GM18505 (cell line): Measurements from ENCODE around the gene RRP1B.
"Not testable (repeated sequence)": the region's sequence is repeated elsewhere in the genome, so short reads cannot be mapped to it uniquely, and the experiment has no call there.

Experiments used
- ATAC-seq: cut with Tn5 transposase; IDR thresholded peaks from one replicate; pipeline ENCODE4 v1.9.1; 2021; ENCODE audit not compliant: unreplicated experiment
- POLR2A ChIP-seq: IDR thresholded peaks from 4 replicates; pipeline ENCODE4 v1.6.1; 2011; ENCODE audit warnings: borderline replicate concordance; ENCODE audit not compliant: insufficient read depth, insufficient read length; ENCODE audit errors: extremely low read depth

RRP1B gene

DNA sequence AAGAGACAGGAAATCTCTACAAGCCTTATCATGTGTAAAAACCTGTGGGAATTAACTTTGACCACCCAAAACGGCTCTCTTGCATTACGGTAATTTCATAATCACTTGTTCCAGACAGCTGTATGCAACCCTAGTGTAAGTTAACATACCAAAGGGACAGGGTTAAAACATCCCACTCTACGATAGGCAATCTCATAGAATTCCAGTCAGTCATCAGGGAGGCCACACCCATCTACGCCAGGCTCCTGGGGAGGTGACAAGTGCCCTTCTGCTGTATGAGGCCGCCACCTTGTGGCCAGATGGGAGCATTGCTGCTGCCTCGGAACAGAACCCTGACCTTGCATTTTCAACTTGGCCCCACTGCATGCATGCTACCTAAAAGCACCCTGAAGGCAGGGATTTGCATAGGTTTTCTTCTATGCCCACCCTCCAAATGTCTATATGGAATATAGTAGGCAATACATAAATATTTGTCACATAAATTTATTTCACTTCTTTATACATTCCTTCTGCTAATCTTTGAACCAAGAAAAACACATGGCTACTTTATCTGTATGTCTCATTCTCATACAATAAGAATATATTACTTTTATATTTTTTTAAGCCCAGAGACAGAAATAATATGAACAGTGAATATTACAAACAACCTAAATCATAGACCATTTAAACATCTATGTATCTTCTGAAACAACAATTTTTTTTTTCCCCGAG is 12.7 kb upstream of the RRP1B start:
- no peak for TF ChIP-seq POLR2A
- peak; percentile 81 for ATAC-seq

DNA sequence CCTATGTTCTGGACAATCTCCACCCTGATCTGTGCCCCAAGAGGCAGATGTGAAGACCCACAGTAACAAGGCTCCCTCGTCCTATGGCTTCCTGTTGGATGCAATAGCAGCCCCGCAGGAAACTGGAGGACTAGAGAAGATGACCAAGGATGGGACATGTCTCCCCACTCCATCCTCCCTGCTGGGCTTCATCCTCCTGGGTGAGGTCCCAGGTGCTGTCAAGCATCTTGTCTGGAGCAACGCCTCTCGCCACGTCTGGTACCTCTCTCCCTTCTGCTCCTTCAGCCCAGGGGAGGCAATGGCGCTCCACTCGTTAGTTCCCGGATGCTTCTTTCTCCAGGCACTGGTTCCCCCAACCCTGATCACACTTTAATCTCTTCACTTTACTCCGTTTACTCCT is 11.2 kb upstream of the RRP1B start:
- no peak for ATAC-seq

DNA sequence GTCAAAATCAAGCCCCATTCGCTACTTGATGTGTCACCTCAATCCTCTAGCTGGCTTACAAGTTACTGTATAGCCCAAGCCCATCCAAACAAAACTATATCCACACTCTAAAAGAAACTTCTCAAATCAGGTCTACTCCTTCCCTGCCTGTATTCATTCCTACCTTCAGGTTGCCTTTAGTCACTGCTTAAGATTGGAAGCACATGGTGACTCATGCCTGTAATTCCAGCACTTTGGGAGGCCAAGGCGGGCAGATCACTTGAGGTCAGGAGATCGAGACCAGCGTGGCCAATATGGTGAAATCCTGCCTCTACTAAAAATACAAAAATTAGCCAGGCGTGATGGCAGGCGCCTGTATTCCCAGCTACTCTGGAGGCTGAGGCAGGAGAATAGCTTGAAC is 7.4 kb upstream of the RRP1B start:
- not testable (repeated sequence) for ATAC-seq

More for the DNA sequence above, 11.2 kb upstream of the RRP1B start:
- TF ChIP-seq POLR2A, result no peak

DNA sequence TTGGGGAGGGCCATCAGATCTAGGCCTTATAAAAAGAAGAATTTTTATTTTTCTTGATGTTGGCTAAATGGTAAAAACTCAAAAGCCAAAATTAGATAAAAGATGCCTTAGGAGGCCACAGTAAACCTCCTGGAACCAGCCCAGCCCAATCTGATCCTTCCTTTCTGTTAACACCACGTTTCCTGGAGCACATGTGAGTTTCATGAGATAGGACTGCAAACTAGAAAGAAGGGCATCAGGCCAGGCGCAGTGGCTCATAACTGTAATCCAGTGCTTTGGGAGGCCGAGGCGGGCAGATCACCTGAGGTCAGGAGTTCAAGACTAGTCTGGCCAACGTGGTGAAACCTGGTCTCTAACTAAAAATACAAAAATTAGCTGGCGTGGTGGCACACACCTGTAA is 6.7 kb upstream of the RRP1B start:
- no peak for ATAC-seq
- TF ChIP-seq POLR2A, result no peak

DNA sequence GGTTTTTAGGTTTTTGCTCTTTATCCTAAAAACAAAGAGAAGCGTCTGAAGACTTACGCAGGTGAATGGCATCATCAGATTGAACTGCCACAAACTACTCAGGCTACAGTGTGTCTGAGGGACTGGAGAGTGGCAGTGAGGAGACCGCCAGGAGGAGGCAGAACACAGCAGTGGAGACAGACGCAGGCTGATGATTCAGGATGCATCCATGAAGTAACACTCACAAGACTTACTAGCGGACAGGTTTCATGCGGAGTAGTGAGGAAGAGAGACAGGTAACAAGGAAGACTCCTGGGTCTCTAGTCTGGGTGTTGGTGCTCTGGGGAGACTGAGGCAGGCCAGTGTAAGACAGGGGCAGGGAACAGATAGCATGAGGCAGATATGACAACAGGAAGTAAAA is 5.7 kb upstream of the RRP1B start:
- no peak for TF ChIP-seq POLR2A
- ATAC-seq, result no peak

DNA sequence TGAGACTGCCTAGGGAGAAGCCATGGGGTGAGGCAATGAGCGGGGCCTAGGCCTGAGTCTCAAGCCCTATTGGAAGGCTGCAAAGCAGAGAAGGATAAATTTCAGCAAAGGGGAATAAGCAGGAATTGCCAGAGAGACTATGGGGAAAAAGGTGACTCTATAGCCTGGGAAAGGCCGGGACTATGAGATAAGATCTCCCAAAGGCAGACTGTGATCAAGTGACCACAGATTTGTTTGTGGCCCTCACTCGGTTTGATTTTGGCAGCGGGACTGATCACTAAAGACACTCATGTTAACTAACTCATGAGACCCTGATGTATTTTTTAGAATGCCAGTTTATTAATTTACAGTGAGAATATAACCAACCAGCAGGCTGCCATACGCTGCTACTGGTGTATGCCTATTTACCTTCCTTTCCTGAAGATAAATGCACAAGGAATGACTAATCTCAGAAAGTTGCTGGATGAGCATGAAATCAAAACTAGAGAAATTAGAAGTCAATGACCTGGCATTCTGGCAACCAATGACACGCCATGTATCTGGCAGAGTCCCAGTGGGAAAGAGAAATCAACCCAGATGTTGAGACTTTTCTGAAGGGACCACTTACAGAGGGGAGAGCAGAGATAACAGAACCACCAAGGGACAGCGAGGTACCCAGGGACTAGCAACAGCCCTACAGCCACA is 4.4 kb upstream of the RRP1B start:
- TF ChIP-seq POLR2A, result no peak

DNA sequence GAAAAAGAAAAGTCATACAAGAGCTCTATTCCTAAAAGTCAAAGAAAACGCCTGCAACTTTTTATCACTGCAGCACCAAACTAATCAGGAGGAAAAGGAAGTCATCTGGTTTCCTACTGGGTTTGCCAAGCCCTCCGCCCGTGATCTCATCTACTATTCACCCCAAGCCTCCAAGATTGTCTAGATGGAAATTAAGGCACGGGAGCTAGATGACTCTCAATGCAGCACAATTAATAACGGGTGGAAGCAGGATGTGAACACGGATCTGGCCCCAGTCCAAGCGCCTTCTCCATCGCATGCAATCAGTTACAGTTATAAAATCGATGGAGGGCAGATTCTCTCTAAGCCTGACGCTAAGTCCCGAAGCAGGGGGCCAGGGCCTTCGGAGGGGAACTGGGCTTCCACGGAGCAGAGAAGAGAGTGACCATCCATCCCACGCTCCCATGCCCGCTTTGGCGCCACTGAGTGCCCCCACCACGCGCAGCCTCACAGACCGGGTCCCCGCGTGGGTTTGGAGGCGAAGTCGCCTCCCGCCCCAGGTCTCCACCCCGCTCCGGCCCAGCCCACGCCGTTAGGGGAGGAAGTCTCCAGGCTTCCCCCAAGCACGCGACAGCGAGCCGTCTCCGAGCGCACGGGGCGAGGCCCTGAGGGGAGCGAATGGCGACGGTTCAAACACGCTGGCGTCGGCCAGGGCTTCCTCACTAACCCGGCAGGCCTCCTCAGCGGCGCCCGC is 1.8 kb upstream of the RRP1B start:
- no peak for TF ChIP-seq POLR2A
- ATAC-seq, result no peak

More for the DNA sequence above, 4.4 kb upstream of the RRP1B start:
- no peak for ATAC-seq

DNA sequence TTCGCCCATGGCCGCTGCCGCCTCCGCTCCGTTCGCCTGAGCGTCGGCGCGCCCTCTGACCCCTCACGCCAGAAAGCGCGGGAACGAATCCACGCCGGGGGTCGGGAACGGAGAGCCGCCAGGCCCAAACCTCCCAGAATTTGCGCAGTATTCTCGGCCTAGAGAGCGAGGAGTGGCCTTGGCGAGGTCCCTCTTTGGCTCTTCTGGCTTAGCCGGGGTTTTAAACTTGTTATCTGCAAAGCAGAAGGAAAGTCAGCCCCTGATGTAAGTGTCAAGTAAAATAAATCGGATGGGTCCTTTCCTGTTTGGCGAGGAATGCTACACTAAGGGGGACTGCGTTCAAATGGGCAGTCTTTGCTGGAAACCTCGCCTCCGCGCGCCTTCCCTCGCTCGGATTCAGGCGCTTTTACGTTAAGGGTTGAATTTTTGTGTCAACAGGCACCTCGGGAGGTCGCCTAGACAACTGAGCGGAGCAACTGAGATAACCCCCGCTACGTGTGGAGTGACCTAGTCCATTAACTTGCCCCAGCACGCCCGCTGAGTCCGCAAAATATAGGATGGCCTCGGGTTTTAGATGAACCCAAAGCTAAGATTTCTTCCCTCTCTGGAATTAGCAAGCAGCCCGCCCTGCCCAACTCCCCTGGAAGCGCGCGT is 1.1 kb upstream of the RRP1B start:
- ATAC-seq, result no peak
- TF ChIP-seq POLR2A, result no peak

DNA sequence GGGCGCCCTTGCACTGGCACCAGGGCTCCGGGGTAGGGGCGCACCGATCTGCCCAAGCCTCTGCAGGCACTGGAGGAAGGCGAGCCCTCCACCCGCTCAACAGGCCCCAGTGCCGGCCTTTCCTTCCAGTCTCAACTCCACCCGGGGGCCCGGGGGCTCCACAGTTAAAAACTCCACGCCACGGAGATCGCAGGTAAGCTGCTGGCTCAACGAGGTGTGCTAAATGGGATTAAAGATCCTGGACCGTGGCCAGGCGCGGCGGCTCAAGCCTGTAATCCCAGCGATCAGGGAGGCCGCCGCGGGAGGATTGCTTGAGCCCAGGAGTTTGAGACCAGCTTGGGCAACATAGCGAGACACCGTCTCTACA is 608 bp upstream of the RRP1B start:
- no peak for TF ChIP-seq POLR2A
- ATAC-seq, result no peak

DNA sequence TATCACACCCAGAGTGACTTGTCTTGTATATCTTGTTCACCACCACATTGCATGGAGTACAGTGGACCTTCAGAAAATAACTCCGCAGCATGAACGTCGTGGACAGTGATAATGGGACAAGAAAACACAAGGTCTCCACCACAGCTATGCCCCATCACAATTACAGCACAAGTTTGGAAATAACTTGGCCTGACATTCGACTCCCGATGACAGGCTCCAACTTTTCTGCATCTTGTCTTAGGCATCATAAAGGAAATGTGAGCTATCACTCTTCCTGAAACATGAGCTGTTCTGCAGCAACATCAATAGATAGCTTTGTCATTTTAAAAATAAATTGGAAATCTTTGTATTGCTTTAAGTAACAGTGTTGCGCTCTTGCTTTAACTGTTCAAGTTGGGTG is 2.9 kb downstream of the RRP1B start:
- TF ChIP-seq POLR2A, result no peak
- no peak for ATAC-seq

DNA sequence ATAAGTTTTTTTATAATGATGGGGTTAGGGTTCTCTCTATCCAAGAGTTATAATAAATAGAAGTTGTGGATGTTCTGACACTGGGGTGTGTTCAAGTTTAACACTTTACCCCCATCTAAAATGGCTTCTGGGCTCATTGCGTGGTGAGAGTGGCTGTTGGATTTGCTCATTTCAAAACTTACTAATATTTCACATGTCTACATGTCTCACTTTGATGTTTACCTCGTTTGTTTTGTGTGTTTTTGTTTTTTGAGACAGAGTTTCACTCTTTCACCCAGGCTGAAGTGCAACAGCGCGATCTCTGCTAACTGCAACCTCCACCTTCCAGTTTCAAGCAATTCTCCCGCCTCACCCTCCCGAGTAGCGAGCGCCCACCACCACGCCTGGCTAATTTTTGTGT is 3.7 kb downstream of the RRP1B start:
- ATAC-seq, result no peak
- no peak for TF ChIP-seq POLR2A

DNA sequence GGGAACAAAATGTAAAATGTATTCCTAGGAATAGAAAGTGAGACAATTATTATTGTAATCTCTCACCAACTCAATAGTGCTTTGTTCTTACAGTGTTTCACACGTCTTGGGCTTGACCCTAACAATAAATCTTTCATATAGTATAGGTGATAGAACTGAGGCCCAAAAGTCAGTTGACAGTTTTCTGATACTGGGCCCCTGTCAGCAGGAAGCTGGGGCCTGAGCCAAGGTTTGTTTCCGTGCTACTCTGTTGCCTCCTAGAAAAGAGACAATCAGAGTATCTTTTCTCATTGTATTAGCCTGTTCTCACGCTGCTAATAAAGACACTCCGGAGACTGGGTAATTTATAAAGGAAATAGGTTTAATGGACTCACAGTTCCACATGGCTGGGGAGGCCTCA is 5.0 kb downstream of the RRP1B start:
- no peak for ATAC-seq
- no peak for TF ChIP-seq POLR2A

DNA sequence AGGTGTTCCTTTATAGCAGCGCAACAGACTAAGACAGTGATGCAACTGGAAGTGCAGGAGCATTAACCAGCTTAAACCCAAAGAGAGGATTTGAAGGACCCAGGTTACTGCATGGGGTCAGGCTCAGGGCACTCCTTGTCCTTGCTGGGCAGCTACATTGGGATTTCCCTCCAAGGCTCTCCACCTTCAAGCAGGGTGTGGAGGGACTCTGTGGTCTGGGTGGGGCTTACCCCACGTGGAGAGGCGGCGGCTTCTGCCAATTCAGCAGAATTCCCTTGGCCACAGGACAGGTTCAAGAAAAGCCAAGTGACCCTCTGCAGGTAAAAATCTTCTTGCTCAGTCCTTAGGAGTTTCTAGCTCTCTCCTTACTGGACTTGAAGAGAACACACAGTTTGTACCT is 6.5 kb downstream of the RRP1B start:
- ATAC-seq, result no peak
- no peak for TF ChIP-seq POLR2A

DNA sequence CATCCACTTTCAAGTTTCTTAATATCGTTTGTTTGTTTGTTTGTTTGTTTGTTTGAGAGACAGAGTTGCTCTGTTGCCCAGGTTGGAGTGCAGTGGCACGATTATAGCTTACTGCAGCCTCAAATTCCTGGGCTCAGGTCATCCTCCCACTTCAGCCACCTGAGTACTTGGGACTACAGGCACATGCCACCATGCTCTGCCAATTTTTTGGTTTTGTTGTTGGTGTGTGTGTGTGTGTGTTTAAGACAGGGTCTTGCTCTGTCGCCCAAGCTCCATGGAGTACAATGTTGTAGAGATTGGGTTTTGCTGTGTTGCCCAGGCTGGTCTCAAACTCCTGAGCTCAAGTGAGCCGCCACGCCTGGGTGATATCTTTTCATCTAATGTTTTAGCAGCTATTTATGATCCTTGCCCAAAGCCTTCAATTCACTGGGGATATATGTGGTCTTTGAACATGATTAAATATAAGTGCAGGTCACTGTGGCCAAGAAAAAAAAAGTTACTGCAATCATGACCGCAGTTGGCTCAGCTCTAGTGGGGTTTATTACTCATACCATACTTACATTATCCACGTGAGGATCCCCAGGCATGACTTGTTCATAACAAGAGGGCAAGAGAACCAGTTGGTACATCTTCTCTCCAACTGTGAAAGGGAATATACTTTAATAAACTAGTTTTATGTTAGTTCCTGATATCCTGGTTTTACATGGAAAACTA is 8.0 kb downstream of the RRP1B start:
- no peak for TF ChIP-seq POLR2A
- no peak for ATAC-seq
